ENCODE results near the gene DENND2A.

DENND2A gene

DNA sequence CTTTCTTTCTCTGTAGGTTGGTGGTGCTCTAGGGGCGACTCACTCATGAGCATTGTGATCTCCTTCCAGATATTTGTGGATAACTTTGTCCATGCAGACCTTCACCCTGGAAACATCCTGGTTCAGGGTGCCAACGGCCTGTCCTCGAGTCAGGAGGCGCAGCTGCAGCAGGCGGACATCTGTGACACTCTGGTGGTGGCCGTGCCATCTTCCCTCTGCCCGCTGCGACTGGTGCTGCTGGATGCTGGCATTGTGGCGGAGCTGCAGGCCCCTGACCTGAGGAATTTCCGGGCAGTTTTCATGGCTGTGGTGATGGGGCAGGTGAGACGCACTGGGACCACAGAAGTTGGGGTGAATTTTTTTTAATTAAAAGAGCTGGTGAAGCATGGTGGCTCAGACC is 46.3 kb upstream of the DENND2A start:
- Histone ChIP-seq H3K79me2 (ENCODE audit: insufficient read depth, low read length) (no peaks in the 10 kb centered on the region), H2AFZ (ENCODE audit: low read length) (no peak overlapping the region), H3K36me3 (ENCODE audit: insufficient read depth, low read length) (peaks cover 67% of the 10 kb centered on the region), H3K4me2 (ENCODE audit: low read length) (no peak overlapping the region), H3K9ac (ENCODE audit: low read length) (no peak overlapping the region), H3F3A (ENCODE audit: insufficient read depth, low read length) (no peaks in the 10 kb centered on the region), H3K9me2 (ENCODE audit: low read depth, low read length) (no peaks in the 10 kb centered on the region), H3K4me3 (ENCODE audit: low read depth, low read length, poor library complexity, severe bottlenecking) (no peak overlapping the region), H3K27ac (ENCODE audit: low read depth, low read length, poor library complexity, severe bottlenecking) (no peak overlapping the region), H4K20me1 (ENCODE audit: insufficient read depth, low read length) (no peaks in the 10 kb centered on the region), H3K27me3 (ENCODE audit: insufficient read depth, low read length) (no peaks in the 10 kb centered on the region), H3K4me1 (ENCODE audit: insufficient read depth, low read length, severe bottlenecking) (no peaks in the 10 kb centered on the region), H3K9me3 (ENCODE audit: low read length) (no peaks in the 10 kb centered on the region)
- TF ChIP-seq, protein P1, sequence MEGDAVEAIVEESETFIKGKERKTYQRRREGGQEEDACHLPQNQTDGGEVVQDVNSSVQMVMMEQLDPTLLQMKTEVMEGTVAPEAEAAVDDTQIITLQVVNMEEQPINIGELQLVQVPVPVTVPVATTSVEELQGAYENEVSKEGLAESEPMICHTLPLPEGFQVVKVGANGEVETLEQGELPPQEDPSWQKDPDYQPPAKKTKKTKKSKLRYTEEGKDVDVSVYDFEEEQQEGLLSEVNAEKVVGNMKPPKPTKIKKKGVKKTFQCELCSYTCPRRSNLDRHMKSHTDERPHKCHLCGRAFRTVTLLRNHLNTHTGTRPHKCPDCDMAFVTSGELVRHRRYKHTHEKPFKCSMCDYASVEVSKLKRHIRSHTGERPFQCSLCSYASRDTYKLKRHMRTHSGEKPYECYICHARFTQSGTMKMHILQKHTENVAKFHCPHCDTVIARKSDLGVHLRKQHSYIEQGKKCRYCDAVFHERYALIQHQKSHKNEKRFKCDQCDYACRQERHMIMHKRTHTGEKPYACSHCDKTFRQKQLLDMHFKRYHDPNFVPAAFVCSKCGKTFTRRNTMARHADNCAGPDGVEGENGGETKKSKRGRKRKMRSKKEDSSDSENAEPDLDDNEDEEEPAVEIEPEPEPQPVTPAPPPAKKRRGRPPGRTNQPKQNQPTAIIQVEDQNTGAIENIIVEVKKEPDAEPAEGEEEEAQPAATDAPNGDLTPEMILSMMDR (IDR thresholded peaks at IDR 0.05; ENCODE audit: low read length) = no peak
- no peak for TF ChIP-seq EZH2 (IDR thresholded peaks at IDR 0.05; ENCODE audit: borderline replicate concordance, low read length)

DNA sequence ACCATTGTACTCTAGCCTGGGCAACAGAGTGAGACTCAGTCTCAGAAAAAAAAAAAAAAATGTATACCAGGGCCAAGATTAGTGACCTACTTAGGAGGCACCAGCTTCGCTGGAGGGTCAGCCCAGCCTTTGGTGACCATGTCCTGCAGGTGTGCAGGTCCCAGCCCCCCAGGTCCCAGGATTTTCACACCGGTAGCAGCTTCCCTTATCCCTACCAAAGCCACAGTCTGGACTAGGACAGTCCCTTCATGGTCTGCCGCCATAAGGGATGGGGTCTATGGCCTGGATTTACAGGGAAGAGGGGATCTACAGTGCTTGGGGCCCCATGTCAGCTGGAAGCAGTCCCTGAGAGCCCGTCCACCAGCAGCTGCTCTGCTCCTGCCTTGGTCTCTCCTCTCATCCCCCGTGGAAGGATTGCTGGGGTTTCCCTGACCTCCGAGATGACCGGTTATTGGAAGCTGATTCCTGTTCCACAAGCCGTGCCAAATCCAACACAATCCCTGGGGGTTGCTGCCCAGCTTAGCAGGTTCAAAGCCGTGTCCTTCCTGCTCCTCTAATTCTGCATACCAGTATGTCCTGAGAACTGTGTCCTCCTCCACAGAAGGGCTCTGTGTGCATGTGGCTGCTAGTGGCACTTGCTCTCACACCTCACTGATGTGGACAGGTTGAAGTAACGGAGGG is 44.9 kb upstream of the DENND2A start:
- Histone ChIP-seq H3F3A (ENCODE audit: insufficient read depth, low read length) (no peaks in the 10 kb centered on the region), H4K20me1 (ENCODE audit: insufficient read depth, low read length) (no peaks in the 10 kb centered on the region), H3K9ac (ENCODE audit: low read length) (no peak overlapping the region), H3K4me3 (ENCODE audit: low read depth, low read length, poor library complexity, severe bottlenecking) (no peak overlapping the region), H3K79me2 (ENCODE audit: insufficient read depth, low read length) (no peaks in the 10 kb centered on the region), H2AFZ (ENCODE audit: low read length) (no peak overlapping the region), H3K27ac (ENCODE audit: low read depth, low read length, poor library complexity, severe bottlenecking) (no peak overlapping the region), H3K4me2 (ENCODE audit: low read length) (no peak overlapping the region), H3K9me3 (ENCODE audit: low read length) (no peaks in the 10 kb centered on the region), H3K9me2 (ENCODE audit: low read depth, low read length) (no peaks in the 10 kb centered on the region), H3K36me3 (ENCODE audit: insufficient read depth, low read length) (peaks cover 69% of the 10 kb centered on the region), H3K27me3 (ENCODE audit: insufficient read depth, low read length) (no peaks in the 10 kb centered on the region), H3K4me1 (ENCODE audit: insufficient read depth, low read length, severe bottlenecking) (no peaks in the 10 kb centered on the region)
- no peak for TF ChIP-seq EZH2 (IDR thresholded peaks at IDR 0.05; ENCODE audit: borderline replicate concordance, low read length)
- TF ChIP-seq, protein P1 (IDR thresholded peaks at IDR 0.05; ENCODE audit: low read length) = no peak

DNA sequence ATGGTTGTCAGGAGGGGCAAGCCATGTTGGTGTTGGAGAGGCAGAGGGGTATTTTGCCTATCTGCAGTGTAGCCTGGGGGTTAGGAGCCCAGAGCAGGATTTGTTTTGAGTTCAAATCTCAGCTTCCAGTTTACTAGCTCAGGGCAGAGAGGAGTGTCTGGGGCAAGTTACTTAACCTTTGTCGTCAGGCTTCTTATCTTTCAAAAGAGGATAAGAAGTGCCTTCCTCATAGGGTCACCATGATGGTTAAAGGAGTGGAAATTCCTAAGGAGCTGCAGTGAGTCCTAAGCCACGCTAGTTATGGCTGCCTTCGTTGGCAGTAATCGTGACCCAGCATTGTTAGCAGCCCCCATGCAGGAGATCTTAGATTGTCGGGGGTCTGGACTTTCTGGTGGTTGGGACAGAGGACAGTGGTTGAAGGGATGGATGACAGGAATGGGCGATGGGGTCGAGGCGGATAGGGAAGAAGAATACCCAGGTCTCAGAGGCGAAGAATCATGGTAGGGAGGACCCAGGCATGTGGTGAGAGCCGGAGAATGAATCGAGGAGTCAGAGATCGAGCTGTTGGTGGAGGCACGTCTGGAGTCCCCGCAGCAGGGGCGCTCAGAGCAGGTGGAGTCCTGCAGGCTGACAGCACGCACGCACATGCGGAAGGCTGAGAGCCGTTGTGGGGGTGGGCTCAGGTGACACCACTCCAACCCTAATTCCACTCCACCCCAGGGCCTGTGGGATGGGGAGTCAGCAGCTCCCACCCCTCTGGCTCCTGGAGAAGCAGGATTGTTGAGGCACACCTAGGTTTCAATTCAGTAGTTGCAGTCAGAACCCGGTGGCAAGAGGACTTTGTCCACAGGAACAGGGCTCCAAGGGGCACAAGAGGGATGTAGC is 43.7 kb upstream of the DENND2A start:
- Histone ChIP-seq H3K9me3 (ENCODE audit: low read length) (no peaks in the 10 kb centered on the region), H3K9ac (ENCODE audit: low read length) (no peak overlapping the region), H3F3A (ENCODE audit: insufficient read depth, low read length) (no peaks in the 10 kb centered on the region), H3K4me2 (ENCODE audit: low read length) (no peak overlapping the region), H3K36me3 (ENCODE audit: insufficient read depth, low read length) (peaks cover 71% of the 10 kb centered on the region), H3K79me2 (ENCODE audit: insufficient read depth, low read length) (no peaks in the 10 kb centered on the region), H2AFZ (ENCODE audit: low read length) (no peak overlapping the region), H3K9me2 (ENCODE audit: low read depth, low read length) (no peaks in the 10 kb centered on the region), H3K27ac (ENCODE audit: low read depth, low read length, poor library complexity, severe bottlenecking) (no peak overlapping the region), H3K4me3 (ENCODE audit: low read depth, low read length, poor library complexity, severe bottlenecking) (no peak overlapping the region), H3K27me3 (ENCODE audit: insufficient read depth, low read length) (no peaks in the 10 kb centered on the region), H3K4me1 (ENCODE audit: insufficient read depth, low read length, severe bottlenecking) (no peaks in the 10 kb centered on the region), H4K20me1 (ENCODE audit: insufficient read depth, low read length) (no peaks in the 10 kb centered on the region)
- TF ChIP-seq EZH2 (IDR thresholded peaks at IDR 0.05; ENCODE audit: borderline replicate concordance, low read length) = no peak
- TF ChIP-seq, protein P1 (IDR thresholded peaks at IDR 0.05; ENCODE audit: low read length) = no peak

Measured in OCI-LY1 (cell line).